A204.1 (cell line): ENCODE data around the gene RNF13.
"Not testable (repeated sequence)": the region's sequence is repeated elsewhere in the genome, so short reads cannot be mapped to it uniquely, and the experiment has no call there.

Experiments used
- FAIRE-seq: peaks from 2 replicates; lab custom pipeline; 2012; peaks lifted over from hg19 to GRCh38; lab: Jason Lieb, UNC

The RNF13 gene

DNA sequence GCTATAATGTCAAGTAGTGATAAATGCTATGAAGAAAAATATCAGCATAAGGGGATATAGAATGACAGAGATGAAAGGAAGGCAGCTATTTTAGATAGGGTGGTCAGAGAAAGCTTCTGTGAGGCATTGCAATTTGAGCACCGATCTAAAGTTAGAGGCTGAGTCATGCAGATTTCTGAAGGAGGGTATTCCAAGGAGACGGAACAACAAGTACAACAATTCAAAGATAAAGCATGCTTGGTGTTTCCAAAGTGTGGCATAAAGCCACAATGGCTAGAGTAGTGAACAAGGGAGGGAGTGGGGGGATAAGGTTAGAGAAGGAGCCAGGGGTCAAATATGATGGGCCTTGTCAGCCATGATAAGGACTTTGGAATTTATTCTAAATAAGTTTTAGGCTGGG, 85.8 kb downstream of the RNF13 start:
- FAIRE-seq = no peak

DNA sequence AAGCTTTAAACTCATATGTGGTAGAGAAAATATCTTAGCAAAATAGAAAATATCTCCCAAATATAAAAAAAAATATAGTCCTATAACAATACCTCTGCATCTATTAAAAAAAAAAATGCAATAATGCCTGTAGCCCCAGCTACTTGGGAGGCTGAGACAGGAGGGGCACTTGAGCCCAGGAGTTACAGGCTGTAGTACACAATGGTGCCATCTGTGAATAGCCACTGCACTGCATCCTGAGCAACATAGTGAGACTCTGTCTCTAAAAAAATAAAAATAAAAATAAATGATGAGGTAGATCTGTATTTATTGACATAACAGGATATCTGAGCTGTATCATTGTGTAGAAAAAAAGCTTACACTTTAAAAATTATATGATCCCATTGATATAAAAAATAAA, 87.3 kb downstream of the RNF13 start:
- no peak for FAIRE-seq

DNA sequence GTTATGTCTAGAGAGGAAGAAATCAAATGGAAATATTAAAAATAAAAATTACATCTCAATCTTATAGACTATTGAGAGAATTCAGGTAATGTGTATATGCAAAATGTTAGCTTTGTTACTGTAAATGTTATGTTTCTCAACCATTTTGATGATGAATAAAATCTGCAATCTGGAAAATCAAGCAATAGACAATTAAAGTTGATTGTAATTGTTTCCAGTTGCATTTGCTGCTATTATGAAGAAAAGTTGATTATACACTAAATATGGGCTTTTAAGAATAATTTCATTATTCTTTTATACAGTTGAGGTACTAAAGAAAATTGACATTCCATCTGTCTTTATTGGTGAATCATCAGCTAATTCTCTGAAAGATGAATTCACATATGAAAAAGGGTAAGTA, 88.8 kb downstream of the RNF13 start:
- FAIRE-seq = no peak

DNA sequence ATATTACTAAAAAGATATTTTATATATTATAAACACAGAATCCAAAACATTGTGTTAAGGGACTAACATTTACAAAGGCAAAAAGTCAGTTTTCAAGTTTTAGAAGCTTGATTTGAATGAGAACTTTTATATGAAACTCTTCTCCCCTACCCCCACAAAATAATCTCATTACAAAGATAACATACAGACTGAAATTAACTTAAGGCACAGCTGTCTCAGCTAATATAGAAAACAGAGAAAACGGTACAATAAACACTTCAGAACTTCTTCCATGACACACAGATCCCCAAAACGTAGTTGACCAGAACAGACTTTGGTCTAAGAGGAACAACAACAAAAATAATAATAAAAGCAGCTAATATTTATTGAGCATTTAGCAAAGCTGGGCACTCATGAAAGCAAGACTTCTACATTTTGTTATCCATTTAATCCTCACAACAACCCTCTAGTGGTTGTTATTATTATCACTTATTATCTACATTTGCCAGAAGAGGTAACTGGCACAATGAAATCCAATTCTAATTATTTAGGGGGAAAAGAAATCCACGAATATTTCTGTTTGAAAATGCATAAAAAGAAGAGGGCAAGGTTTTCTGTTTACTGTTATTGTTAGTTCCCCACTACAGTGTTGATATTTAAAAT, 89.6 kb downstream of the RNF13 start:
- peak; percentile 32 for FAIRE-seq

DNA sequence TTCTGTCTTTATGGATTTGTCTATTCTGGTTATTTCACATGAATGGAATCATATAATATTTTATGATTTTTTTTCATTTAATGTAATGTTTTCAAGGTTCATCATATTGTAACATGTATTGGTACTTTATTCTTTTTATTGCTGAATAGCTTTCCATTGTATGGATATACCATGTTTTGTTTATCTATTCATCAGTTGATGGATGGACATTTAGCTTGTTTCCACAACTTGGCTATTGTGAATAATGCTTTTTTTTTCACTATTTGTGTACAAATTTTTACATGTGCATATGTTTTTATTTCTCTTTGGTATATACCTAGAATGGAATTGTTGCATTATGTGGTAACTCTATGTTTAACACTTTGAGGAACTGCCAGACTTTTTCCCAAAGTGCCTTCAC, 93.0 kb downstream of the RNF13 start:
- FAIRE-seq = no peak

DNA sequence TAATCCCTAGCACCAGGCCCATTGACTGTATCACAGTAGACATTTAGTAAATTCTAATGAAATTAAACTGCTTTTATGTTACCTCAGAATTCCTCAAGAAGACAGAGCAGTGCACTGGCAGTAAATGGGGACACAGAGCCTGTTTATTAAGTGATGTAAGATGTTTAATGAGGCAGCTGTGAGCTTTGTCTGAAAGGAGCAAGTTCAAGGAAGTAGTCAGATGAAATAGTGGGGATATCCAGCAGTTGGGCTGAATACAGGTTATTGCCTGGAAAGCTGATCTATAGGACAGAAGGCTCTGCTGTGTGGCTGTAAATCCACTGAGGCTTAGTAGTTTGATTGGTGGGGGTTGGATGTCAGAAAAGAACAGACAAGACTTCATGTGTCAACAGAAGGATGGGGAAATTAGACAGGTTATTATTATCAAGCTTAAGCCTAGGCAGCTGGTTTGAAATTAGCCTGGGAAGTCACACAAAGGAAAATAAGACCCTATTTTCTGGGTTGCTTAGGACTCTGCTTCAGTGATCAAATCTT, 95.5 kb downstream of the RNF13 start:
- no peak for FAIRE-seq

DNA sequence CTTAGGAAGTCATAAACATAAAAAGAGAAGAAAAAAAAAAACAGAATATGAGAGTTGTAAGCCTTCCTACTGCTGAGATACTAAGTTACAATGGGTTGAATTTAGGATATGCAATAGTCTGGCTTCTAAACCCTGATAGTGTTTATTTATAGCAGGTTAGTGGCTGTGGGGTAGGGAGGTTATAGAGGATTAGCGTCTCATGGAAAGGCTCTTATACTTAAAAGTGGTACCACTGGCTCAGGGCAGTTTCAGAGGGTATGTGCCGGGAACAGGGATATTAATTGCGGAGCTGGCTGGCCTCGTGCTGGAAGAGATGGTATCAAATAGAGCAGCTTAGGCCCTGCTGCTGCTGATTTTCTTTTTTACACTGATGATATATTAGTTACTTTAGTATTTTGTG, 96.9 kb downstream of the RNF13 start:
- no peak for FAIRE-seq

DNA sequence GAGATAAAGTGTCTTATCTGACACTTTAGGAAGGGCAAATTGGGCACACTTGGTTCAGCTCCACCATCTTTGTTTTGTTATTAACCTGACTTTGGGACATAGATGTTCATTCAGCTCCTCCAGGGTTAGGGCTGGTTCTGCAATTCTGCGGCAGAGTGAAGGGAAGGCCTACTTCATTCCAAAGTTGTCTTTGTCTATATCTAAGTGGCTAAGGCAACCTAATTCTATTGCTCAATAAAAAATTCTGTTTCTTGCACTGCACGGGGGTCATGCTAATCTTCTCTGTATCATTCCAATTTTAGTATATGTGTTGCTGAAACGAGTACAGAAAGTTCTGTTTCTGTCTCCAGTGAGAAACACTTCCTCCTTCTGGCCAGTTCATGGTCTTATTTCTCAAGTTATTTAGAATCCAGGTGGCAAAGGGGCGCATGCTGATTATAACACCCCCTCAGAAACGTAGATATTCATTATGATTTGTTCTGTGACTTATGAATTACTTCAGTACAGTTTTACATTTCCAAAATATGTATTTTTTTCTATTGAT, 104.2 kb downstream of the RNF13 start:
- no peak for FAIRE-seq

DNA sequence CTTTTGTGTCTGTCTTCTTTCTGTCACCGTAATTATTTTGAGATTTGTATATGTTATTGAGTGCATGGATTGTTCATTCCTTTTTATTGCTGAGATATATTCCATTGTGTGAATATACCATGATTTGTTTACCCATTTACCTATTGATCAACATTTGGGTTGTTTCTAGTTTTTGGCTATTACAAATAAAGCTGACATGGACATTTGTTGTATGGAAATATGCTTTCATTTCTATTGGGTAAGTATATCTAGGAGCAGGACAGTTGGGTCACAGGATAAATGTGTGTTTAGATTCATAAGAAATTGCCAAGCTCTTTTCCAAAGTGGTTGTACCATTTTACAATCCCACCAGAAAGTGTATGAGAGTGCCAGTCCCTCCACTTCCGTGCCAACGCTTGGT, 106.5 kb downstream of the RNF13 start:
- no peak for FAIRE-seq

DNA sequence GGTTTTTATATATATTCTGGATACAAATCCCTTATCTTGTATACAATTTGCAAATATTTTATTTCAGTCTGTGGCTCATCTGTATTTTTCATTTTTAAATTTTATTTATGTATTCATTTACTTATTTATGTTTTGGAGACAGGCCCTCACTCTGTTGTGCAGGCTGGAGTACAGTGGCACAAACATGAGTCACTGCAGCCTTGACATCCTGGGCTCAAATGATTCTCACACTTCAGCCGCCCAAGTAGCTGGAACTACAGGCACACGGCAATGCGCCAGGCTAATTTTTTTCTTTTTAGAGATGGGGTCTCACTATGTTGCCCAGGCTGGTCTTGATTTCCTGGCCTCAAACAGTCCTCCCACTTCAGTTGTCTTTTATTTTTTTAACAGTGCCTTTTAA, 107.1 kb downstream of the RNF13 start:
- no peak for FAIRE-seq

DNA sequence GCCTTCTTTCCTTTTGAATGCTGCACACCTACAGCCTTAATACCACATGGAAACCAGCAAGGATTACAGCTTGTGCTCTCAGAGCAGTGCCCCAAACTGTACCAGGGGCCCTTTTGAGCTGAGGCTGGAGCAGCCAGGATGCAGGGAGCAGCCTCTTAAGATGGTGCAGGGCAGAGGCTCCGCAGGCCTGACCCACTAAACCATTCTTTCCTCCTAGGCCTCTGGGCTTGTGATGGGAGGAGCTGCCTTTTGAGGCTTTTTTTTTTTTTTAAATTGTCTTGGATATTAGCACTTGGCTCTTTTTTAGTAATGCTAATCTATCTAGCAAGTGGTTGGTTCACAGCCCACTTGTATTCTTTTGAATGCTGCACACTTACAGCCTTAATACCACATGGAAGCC, 120.0 kb downstream of the RNF13 start:
- no peak for FAIRE-seq

DNA sequence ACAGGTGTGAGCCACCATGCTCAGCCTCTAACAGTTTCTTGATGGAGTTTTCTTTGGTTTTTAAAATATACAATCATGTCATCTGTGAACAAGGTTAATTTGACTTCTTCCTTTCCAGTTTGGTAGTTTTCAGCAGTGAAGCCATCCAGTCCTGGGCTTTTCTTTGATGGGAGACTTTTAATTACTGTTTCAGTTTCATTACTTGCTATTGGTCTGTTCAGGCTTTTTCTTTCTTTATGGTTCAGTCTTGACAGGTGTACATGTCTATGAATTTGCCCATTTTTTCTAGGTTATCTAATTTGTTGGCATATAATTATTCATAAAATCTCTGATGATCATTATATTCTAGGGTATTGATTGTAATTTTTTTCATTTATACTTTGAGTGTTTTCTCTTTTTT, 120.8 kb downstream of the RNF13 start:
- FAIRE-seq = no peak

DNA sequence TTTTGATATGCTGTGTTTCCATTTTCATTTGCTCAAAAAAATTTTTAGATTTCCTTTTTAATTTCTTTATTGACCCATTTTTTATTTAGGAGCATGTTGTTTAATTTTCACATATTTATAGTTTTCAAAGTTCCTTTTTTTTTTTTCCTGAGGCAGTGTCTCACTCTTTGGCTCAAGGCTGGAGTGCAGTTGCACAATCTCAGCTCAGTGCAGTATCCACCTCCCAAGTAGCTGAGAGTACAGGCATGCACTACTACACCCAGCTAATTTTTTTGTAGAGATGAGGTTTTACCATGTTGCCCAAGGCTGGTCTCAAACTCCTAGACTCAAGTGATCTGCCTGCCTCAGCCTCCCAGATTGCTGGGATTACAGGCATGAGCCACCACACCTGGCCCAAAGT, 121.5 kb downstream of the RNF13 start:
- FAIRE-seq = no peak

DNA sequence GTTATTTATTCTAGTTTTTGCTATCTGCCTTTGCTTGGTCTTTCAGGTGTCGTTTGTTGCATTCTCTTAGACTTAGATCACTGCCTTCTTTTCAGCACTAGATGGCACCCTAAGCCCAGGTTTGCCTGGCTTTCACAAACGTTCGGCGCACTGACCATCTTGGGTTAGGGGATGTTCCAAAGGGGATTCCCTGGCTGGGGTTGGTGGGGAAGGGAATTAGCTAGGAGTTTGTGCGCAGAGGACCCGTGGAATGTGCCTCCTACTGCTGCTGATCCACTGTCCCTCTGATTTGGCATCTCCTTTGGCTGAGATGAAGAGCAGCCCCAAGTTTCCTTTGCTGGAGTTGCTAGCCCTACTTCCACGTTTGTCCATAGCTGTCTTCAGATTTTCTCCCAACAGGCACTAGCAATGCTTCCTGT, 123.8 kb downstream of the RNF13 start:
- FAIRE-seq = peak; percentile 93

DNA sequence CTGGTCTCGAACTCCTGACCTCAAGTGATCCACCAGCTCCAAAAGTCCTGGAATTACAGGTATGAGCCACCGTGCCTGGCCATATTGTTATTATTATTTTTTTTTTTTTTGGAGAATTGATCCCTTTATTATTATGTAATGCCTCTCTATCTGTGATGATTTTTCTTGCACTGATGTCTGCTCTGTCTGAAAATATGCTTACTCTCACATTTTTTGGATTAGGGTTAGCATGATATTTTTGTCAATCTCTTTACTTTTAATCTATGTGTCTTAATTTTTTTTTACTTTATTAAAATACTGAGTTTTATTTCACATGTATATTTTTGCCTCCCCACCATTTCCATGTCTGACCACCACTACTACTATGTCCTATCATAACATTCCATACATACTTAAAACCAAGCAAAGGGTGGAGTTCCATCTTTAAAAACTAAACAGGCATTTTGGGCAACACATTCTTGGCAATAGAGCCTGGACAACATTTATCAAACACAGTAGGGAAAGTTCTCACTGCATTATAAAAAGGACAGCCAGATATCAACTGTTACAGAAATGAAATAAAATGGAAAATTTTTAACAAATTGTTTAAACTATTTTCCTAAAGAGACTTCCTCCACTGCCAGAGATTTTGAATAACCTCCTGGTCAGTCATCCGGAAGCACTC, 125.5 kb downstream of the RNF13 start:
- not testable (repeated sequence) for FAIRE-seq

DNA sequence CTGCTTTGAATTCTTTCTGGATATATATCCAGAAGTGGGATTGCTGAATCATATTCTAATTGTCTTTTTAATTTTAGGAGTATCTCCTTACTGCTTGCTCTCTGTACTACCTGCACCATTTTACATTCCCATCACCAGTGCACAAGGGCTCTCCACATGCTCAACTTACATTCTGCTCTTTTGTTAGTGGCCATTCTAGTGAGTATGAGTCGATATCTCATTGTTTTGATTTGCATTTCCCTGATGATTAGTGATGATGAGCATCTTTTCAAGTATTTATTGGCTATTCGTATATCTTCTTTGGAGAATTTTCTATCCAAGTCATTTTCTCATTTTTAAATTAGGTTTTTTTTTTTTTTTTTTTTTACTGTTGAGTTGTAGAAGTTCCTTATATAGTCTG, 128.2 kb downstream of the RNF13 start:
- no peak for FAIRE-seq

DNA sequence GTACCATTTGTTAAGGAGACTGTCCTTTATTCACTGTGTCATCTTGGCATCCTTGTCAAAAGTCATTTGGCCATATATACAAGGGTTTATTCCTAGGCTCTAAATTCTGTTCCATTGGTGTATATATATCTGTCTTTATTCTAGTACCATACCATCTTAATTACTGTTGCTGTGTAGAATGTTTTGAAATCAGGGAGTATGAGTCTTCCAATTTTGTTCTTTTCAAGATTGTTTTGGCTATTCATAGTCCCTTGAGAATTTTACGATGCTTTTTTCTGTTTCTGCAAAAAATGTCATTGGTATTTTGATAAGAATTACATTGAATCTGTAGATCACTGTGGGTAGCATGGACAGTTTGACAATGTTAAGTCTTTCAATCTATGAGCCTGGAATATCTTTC, 128.9 kb downstream of the RNF13 start:
- no peak for FAIRE-seq

DNA sequence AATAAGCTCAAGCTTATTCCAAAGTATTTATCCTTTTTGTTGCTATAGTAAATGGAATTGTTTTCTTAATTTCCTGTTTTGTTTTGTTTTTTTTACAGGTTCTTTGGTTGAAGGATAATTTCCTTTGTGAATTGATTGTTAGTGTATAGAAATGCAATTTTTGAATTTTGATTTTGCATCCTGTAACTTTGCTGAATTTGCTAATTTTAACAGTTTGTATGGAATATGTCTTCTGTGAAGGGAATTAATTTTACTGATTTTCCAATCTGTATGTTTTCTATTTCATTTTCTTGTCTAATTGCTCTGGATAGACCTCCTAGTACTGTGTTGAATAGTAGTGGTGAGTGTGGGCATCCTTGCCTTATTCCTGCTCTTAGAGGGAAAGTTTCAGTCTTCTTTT, 129.4 kb downstream of the RNF13 start:
- FAIRE-seq = no peak

DNA sequence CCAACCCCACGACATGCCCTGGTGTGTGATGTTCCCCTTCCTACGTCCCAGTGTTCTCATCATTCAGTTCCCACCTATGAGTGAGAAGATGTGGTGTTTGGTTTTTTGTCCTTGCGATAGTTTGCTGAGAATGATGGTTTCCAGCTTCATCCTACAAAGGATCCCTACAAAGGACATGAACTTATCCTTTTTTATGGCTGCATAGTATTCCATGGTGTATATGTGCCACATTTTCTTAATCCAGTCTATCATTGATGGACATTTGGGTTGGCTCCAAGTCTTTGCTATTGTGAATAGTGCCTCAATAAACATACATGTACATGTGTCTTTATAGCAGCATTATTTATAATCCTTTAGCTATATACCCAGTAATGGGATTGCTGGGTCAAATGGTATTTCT, 131.0 kb downstream of the RNF13 start:
- not testable (repeated sequence) for FAIRE-seq

DNA sequence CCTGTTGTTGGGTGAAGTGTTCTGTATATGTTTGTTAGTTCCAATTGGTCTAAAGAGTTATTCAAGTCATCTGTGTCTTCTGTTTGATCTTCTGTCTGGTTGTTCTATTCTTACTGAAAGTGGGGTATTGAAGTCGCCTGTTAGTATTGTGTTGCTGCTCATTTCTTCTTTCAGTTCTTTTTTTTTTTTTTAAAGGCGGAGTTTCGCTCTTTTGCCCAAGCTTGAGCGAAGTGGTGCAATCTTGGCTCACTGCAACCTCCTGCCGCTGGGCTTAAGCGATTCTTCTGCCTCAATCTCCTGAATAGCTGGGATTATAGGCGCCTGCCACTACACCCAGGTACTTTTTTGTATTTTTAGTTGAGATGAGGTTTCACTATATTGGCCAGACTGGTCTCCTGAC, 134.2 kb downstream of the RNF13 start:
- no peak for FAIRE-seq

DNA sequence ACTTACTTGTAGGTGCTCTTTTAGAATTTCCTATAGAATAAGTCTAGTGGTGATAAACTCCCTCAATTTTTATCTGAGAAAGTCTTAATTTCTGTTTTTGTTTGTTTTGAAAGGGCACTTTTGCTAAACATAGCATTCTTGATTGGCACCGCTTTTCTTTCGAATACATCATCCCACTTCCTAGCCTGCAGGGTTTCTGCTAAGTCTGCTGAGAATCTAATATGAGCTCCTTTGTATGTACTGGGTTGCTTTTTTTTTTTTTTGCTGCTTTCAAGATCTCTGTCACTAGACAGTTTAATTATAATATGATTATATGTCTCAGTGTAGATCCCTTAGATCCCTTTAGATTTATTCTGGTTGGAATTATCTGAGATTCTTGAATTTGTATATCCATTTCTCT, 136.2 kb downstream of the RNF13 start:
- no peak for FAIRE-seq

DNA sequence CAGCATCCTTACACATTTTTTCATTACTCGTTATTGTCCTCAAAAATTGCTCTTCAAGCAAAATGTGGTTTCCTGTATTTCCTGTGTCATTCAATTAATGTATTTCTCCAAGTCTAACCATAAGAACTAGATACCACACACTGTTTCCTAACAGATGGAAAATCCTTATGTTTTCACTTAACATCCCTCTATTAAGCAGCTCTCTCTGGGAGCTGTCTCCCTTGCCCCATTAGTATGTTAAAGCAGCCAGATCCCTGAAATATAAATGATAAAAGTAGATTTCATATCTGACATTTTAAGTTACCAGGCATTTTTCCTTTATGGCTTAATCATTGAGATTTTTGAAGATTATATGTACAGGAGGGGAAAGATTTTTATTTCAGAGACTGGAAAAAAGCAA, 141.8 kb downstream of the RNF13 start:
- no peak for FAIRE-seq

DNA sequence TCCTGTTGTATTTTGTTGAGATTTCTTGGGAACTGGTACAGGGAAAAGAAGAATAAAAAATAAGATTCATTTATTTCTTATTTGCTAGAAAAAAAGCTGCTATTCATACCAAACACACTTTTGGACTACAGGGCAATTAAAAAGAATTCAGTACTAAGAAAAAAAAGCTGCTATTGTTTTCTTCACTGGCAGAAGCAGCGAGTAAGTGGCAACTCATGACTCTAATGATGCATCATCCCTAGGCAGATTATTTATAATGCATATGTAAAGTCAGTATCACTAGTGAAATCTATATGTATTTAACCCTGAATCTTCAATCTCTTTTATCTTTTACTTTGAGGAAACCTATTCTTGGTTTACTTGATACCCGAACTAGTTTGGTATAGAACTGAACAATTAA, 142.4 kb downstream of the RNF13 start:
- FAIRE-seq = no peak
